GM19025 (cell line): ENCODE data around the gene BRD7.

ENCODE experiments used
- ATAC-seq: cut with Tn5 transposase; IDR thresholded peaks from one replicate; pipeline ENCODE4 v1.9.1; 2021; ENCODE audit warnings: mild to moderate bottlenecking, low read depth, moderate library complexity; ENCODE audit not compliant: unreplicated experiment

BRD7 gene

DNA sequence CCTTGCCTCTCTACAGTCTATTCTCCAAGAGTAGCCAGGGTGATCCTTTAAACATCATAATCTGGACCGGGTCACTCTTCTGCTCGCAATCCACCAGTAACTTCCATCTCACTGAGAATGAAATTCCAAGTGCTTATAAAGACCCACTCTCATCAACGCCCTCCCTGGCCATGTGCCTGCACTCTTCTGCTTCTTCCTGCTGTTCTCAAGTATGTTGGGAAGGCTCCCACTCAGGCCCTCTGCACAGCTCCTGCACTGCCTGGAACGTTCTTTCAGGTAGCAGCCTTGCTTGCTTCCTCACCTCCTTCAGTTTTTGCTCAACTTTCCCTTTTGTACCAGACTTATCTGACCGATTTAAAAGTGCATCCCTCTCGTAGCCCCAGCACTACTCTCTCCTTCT, 44.4 kb downstream of the BRD7 start:
- ATAC-seq = no peak

DNA sequence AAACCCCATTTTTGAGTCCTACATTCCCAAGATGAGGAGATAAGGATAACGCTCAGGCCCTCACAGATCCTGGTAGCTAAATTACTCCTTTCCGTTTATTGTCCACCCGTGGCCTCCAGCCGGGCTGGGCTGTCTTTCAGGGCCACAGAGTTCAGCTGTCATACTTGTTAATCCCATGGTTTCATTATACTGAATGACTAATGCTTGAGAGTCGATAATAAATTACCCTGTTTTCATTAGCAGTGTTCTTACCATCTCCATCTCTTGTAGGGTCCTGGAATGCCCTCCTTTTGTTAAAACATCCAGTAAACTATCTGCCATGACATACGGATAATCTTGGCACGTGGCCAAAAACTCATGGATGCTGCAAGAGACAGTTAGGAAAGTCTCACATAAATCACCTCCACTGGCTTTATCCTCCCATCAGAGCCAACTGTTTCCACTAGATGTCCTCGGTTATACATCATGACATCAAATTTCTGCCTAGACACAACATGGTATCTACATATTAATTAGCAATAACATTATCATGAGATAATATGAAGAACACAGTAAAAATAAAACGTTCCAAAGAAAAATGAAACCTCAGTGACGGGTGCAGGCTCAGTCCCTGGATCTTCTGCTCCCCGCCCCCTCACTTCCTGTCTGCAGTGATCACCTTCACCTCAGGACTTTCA, 45.3 kb downstream of the BRD7 start:
- no peak for ATAC-seq

DNA sequence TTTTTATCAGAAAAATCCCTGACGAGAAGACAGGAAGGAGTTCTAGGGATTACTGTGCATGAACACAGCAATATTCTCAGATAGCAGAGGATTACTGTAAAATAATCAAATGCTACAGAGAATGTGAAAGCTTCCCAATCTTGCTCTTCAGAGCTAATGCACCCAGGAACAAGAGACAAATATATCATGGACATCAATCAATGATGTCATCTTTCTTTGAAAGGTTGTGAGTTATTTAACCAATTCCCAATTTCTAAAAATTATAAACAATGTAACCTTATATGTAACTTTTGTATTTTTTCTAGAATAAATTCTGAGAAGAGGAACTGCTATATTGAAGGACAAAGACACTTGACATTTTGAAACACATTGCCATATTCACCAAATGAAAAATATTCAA, 46.5 kb downstream of the BRD7 start:
- no peak for ATAC-seq

DNA sequence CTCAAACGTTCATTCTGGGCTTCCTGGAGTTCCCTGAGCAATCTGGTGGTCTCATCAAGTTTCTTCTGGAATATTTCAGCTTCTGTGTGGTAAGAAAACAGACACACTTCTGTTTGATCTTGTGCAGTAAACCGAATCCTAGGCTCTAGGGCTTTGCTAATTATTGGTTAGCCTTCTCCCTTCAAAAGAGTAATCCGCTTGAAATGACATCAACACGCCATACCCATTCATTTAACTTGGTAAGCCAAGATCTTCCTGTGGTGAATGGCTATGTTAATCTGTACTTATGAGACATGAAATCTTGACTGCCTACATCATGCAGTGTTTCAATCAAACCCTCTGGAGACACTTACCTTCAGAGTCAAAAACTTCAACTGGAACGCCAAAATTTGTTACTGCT, 48.5 kb downstream of the BRD7 start:
- ATAC-seq = no peak

DNA sequence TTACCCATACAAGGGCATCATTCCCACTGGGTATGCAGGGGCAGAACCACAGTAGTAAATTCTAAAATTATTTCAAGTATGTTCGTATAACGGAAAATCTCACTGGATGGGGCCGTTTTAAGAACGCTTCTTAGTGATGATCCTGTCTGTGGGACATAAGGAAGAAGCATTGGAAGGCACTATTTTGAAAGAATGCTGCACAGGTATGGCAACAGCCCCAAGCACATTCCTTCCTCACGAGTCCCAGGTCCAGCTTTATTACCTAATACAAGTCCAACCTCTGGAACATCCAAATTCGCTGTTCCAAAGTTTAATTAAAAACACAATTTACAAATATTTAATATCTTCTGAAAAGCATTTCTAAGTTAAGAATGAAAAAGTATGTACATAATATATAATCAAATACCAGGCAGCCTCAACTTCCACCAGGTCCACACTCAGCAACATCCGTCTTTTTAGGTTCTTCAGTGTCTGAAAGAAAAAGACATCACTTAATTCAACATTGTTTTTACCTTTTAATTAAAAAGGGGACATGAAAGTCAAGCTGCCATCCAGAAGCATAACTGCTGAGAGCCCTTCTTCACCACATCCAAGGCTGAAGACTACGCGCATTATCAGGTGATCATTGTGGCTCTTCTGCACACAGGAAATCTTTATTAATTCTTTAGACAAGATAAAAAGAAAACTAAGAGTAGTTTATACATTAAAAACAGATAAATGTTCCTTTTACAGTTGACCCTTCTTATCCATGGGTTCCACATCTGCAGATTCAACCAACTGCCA, 49.8 kb downstream of the BRD7 start:
- ATAC-seq = no peak

DNA sequence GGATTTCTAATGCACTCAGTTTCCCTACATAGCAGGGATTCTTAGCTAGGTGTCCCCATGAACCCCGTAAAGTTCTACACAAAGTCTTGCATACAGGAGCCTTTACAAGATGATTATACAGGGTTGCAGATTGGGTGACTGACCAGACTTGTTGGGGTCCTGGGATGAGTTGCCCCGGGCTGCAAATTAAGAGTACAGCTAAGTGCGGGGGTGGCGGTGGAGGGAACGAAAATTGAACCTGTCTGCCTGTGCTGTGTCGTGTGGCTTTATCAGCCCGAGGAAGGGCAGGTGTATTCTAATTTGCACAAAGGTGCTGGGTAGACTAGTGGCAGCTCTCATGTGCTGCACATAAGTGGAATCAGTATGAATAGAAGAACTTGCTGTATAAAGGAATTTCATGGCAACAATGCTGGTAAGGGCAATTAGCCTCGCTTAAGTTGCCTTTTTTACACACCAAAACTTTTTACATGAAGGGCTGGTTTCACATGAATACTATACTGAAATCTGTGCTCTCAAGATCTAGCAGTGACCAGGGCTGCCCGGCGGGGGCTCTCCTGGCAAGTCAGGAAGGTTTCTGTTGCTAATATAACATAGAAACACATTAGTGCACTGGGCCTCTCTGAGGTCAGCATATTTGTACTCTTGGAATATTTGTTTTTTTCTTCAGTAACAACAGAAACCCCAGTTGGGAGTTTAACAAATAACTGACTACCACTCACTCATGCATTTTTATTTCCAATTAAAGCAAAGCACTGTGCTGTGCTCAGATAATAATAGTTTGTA, 51.7 kb downstream of the BRD7 start:
- ATAC-seq = no peak

DNA sequence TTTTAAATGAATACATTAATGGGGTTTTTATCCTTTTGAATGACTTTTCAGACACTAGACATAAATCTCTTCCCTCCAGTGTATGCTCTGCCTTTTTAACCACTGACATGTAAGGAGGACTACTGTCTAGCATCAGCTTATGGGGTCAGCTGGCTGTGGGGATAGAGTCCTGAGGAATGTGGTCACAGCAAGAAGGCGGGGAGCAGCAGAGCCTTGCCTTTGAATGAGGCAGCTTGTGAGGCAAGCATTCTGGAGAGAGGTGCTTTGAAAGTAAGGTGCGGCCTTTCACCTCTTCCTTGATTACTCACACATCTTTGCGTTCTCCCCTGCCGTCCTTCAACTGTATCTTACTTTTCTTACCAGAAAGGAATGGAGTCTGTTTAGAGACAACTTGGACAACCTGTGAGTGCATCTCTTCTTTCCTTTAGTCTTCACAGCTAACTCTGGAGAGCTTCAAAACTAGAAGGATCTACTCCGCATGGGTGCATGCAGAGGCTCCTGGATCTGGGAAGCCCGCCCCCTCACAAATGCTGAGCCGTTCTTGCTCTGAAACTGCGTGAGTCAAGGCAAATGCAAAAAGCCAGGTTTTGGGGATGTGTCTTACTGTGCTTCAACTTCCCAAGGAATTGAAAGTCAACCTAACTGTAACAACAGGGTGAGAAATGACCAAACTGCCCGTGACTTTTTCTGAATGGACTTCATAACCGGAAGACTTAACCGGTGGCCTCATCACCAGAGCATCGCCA, 52.5 kb downstream of the BRD7 start:
- no peak for ATAC-seq

DNA sequence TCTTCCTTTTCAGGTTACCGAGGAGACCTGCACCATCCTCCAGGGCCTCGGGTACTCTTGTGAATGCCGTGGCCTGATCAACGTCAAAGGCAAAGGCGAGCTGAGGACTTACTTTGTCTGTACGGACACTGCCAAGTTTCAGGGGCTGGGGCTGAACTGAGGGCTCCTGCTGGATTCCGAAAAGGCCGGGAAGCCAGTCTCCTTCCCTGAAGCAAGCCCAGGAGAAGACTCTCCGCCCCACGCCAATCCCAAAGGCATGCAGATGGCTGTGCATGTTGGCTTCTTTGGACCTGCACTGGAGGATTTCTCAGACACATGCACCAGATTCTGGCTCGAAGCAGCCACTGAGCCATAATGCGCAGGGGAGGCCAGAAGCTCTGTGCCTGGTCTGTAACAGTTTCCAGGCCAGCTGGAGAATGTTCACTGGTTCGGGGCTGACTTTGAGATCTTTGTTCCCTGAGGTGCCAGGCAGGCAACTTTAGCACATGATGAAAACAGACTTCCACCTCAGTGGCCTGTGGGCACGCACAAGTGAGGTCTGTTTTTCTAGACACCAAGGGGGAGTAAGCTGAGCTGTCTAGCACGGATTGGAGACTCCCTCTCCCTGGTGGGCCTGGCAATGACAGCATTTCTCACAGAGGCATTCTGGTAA, 53.3 kb downstream of the BRD7 start:
- no peak for ATAC-seq

DNA sequence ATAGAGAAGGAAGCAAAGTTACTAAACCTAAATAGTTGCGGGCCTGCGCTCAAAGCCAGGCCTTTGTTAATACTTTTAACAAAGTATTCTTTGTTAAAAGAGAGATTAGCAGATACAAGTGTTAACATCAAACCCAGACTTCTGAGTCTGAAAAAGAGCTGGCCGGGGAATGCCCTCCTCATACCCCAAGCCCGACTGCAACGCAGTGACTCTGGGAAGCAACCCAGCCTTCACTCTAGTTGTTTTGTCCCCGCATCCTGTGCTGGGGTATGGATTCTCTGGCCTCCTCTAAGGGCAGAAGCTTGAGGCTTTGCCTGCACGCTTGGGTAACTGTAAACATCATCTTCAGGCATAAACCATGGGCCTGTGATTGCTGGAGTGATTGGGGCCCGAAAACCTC, 54.1 kb downstream of the BRD7 start:
- ATAC-seq = no peak

DNA sequence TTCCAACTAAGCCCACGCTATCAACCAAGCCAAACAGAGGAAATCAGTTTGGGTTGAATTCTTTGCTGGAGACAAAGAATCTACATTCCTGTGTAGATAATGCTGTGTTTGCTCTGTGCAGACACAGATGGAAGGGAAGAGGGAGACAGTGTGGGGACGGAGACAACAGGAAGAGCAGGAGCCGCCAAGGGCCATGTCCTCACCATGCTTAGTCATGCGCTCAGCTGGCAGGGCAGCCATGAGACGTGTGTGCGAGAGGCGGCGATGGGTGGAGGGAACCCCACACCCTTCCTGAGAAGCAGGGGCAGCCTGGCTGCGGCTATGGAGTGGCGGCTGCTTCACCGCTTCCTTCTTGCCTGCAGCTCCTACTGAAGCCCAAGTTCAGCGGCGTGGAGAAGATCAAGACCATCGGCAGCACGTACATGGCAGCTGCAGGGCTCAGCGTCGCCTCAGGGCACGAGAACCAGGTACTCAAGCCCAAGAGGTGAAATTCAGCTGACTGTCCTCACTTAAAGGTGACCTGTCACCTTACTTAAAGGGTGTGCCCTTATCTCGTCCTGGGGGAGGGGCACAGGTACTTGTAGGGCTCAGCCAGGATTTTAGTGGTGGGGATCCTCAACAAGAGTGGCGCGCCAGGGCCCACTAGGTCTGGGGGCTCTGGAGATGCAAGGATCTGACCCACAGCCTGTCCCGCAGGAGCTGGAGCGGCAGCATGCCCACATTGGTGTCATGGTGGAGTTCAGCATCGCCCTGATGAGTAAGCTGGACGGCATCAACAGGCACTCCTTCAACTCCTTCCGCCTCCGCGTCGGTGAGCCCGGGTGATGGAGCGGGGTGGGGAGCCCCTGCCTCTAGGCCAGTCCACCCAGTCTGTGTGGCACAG, 55.0 kb downstream of the BRD7 start:
- no peak for ATAC-seq

DNA sequence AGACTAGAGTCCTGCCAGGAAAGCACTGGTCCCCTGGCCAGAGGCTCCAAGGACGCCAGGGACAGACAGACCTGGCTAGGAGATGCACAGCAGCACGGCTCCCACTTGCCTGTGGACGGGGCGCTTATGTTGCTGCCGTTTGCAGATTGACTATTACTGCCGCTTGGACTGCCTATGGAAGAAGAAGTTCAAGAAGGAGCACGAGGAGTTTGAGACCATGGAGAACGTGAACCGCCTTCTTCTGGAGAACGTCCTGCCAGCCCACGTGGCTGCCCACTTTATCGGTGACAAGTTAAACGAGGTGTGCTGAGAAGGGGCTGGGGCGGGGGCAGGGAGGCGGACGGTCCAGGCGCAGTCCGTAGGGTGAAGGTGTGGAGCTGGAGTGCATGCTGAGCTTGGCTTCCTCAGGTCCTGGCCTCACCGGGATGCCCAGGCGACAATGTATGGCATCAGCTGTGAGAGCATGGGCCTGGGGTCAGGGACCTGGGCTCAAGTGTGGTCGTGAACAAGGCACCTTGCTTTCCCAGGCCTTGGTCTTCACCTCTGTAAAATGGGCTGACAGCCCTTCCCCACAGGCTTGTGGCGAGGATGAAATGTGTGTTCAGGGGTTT, 56.8 kb downstream of the BRD7 start:
- ATAC-seq = no peak

DNA sequence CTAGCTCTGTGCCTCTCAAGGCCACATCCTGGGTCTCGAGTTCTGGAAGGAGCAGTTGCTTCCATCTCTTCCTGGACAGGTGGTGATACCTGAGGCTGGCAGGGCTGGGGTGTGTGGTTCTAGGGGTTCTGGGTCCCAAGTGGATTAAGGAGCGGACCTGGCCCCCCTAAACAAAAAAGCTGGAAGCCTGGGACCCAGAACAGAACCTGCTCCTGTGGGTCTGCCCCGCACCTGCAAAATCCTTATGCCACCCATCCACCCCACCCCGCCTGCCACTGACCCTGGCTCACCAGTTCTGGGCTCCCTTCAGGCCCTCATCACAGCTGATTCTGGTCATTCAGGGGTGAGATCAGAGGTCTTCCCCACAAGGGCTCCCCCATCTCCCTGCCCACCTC, 57.7 kb downstream of the BRD7 start:
- no peak for ATAC-seq

DNA sequence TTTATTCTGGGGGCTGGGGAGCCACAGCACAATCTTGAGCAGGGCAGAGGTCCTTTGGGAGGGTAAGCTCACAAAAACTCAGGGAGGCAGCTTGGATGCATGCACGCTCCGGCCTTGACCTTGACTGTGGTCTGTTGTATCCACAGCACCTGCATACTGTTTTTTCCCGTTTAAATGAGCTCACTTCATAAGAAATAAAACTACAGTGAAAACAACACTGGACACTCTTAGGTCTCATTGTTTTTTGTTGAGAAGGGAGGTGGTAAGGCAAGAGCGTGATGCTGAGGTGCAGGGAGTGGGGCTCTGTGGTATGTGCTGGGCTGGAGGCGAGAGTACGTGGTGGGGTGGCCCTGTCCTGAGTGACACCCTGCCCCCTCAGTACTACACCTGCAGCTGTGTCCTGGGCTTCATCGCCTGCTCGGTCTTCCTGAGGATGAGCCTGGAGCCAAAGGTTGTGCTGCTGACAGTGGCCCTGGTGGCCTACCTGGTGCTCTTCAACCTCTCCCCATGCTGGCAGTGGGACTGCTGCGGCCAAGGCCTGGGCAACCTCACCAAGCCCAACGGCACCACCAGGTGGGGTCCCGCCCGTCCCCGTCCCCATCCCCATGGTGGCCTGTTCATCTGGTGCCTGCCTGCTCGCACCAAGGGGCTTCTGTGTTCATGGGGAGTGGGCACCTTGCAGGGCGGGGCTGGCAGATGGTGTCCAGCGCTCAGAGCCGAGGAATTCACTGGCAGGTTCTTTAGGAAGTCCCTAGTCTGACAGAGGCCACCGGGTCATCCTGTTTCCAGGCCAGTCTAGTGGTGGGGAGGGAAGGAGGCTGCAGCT, 58.3 kb downstream of the BRD7 start:
- no peak for ATAC-seq

DNA sequence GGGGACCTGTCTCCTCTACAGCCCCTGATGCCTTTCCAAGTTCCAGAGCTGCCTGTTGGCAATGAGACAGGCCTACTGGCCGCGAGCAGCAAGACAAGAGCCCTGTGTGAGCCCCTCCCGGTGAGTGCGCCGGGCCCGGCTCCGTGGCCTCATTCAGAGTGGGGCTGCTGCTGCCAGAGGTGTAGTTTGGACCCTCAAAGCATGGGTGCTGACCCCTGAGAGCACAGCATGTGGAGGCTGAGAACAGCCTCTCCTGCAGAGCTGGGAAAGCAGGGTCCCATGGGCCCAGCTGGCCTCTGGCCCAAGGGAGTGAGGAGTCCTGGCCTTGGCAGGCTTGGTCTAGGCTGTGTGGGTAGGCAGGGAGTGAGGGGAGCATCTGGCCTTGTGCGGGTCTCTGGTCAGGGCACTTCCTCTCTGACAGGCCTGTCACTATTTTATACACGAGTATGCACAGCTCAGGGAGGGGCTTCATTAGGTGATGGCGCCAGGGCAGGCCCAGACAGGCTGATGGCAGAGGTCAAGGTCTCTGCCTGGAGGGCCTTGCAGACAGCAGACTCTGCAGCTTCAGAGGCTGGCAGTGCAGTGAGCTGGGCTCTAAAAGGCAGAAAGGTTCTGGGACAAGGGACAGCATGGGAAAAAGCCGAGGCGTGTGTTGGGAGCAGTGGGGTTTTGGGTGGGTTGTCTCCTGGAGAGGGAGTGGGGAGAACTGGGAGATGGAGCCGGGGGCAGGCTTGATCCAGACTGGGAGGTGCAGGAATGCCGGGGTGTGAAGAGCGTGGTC, 59.1 kb downstream of the BRD7 start:
- ATAC-seq = no peak

DNA sequence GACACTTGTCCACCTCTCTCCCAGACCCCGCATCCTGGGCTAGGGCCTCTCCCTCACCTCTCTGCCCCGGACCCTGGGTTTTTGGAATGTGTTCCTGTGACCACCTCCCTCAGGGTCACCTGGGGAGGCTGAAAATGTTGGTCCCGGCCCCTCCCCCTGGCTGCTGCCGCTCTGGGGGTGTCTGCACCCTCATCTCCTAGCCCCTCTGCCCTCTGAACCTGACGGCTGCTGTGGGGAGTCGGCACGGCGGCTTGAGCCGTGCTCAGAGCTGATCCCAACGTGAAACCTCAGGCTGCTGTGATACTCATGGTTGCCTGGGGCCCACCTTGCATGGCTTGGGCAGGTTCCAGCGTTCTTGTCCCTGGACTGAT, 59.6 kb downstream of the BRD7 start:
- ATAC-seq = no peak

DNA sequence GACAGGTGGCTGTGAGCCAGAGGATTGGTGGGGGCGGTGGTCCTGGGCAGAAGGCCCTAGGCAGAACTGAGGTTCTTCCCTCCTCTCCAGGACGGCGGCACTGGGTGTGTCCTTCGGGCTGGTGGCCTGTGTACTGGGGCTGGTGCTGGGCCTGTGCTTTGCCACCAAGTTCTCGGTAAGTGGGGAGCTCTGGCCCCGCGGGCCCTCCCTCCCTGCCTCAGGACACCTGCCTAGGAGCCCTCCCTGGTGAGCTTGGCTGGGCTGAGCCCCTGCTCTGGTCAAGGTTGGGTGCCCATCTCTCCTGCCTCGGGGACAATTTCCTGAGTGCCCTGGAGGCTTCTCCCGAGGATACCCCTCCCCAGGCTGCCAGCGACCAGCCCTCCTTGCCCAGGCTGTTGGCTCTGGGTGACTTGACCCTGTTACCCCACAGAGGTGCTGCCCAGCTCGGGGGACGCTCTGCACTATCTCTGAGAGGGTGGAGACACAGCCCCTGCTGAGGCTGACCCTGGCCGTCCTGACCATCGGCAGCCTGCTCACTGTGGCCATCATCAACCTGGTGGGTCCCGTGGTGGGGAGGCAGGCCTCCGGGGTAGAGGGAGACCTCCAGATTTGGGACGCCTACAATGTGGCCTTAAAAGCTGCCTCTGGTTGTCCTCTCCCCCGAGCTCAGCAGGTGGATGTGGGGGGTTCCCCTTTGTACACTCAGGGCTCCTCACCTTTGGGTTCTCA, 60.4 kb downstream of the BRD7 start:
- ATAC-seq = no peak

DNA sequence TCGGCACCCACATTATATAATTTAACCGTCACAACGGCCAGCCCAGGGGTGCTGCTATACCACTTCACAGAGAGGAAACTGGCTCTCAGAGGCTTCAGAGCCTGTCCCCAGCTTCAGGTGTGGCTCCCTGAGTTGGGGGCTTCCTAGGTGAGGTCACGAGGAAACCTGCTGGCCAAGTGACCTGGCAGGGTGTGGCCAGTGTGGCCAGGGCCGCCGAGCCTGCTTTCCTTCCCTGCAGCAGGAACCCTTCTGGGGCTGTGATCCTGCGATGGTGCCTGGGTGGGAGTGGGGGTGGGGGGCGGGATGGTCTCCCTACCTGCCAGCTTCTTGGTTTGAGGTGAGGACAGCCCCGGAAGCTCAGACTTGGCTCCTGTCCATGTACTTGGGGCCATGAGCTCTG, 62.5 kb downstream of the BRD7 start:
- ATAC-seq = no peak
